Stimulated activated CD4-positive, alpha-beta T cell treated with anti-CD3 and anti-CD28 coated beads, Interleukin-12 subunit alpha, Interleukin-12 subunit beta, amount 100 ng/mL, for 4 hours (primary cell): ENCODE results near the gene ZIC1.

ENCODE experiments used
- DNase-seq: peaks from one replicate; pipeline ENCODE4 v3.0.0-alpha.2; 2020

Gene ZIC1

GRCh38 chr3:147411815-147412241, 2.7 kb downstream of the ZIC1 start:
- no peak for DNase-seq

DNA sequence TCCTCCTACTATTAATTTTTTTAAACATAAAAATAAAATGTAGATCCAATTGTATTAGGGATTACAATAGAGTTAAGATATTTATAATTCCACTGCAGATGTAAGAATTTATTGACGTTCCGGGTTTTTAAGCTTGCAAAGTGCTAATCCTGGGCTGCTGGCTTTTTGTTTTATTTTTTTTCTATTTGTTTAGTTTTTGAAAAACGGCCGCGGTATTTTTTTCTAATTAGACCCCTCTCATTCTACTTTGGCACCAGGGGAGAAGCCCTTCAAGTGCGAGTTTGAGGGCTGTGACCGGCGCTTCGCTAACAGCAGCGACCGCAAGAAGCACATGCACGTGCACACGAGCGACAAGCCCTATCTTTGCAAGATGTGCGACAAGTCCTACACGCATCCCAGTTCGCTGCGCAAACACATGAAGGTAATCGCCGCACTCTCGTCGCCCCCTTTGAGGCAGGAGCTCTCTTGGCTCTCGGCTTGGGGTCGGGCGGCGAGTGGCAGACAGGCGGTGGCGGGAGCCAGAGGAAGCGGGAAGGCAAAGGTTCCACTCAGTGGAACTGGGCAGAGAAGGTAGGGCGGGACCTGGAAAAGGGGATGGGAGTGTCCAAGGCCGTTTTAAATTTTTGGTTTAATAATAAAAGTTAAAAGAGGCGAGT, 3.2 kb downstream of the ZIC1 start:
- no peak for DNase-seq

DNA sequence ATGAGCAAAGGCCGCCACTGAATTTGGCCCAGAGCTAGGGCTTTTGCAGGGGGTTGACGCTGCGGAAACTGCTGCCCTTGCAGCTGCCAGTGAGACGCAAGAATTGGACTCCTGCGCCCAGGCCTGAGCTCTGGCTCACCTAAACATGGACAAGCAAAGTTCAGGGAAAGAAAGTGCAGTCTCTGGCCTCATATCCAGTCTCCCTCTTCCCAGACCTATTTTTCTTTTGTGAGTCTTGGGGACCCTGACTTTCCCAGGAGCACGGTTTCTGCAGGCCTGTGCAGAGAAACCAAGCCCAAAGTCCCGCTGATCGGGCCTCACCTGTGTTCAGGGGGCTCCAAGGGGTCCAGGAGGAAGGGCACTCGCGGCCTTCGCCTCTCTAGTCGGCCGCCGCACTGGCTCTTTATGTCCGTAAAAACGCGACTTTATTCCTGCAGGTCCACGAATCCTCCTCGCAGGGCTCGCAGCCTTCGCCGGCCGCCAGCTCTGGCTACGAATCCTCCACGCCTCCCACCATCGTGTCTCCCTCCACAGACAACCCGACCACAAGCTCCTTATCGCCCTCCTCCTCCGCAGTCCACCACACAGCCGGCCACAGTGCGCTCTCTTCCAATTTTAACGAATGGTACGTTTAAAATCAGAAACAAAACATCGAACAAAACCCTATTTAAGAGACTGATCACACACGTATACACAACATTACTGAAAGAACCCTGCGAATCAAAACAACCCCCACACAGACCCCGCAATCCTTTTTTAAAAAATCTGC, 3.9 kb downstream of the ZIC1 start:
- DNase-seq: no peak

DNA sequence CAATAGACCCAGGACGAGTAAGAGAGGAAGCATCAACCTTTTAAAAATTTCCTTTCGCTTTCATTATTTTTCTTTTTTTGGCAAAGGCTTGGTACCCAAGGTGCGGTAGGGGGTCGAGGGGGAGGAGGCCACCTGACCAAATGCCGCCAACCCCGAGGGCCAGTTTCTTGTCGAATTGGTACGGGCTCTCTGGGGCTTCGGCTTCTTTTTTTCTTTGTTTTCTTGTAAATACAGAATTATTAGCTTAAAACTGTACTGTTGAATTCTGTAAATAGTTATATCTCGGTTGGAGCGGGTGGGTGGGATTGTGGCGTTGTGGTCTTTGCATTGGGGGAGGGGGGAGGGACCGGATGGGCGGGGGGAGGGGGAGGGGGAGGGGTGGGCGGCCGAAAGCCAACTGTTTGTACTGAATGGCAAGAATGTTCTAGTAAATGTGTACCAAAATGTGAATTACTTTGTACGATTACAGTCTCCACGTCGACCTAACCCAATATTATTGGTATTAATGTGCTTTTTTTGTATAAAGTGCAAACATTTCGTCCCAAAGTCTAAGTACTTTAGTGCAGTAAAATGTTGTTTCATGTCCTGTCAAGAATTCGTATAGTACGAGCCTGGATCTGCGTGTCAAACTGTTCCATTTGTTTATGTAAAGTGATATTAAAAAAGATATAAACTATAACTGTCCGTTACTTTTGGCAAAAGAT, 4.7 kb downstream of the ZIC1 start:
- DNase-seq: no peak

DNA sequence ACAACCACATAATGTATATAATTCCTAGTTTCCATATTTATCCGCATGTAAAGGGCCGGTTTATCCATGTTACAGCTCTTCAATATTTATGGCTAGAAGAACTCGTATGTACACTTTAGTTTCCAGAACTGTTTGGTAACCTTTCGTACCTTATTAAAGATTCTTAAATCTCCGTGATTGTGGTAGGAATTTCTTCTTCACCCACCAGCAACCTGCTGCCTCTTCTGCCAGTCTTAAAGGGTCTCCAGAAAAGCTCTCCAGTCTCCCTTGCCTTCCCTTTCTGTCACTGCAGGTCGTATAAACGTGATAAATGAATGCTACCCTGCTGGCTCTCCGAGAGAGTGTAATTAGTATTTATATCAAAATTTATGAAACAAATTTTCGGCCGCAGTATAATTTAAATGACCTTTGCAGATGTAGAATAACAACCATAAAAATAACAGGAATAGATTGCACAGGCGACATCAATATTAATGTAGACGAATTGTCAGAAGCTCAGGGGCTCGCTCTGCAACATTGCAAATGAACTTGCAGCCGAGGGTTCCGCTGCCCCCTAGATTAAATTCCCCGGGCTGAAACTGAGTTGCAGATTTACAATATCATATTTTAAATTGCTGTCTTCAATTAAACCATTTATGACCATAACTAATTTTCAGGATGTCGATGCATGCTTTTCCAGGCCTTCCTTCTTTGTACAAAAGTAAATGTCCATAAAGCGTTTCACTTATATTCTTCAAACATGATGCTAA, 5.4 kb downstream of the ZIC1 start:
- no peak for DNase-seq

DNA sequence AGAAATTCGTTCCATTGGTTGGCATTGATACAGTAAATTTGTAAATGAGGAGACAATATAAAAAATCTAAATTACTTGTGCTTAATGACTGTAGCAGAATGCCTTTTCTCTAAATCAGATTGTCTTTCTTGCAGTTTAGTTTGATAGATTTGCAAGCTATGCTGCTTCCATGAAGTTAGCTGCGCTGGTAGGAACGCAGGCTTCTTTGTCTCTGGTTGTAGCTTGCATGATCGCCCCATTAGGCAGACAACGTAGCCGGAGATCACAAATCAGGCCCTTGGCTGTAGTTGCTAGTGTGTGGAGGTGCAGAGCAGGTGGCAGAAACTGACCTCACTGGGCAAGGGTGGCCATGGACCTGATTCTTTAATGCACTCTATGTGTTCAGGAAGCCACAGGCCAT, 6.1 kb downstream of the ZIC1 start:
- no peak for DNase-seq

GRCh38 chr3:147415874-147416273, 6.7 kb downstream of the ZIC1 start:
- DNase-seq: no peak

- DNase-seq: no peak
Observed at GRCh38 chr3:147416931-147417330, 7.8 kb downstream of the ZIC1 start.

DNA sequence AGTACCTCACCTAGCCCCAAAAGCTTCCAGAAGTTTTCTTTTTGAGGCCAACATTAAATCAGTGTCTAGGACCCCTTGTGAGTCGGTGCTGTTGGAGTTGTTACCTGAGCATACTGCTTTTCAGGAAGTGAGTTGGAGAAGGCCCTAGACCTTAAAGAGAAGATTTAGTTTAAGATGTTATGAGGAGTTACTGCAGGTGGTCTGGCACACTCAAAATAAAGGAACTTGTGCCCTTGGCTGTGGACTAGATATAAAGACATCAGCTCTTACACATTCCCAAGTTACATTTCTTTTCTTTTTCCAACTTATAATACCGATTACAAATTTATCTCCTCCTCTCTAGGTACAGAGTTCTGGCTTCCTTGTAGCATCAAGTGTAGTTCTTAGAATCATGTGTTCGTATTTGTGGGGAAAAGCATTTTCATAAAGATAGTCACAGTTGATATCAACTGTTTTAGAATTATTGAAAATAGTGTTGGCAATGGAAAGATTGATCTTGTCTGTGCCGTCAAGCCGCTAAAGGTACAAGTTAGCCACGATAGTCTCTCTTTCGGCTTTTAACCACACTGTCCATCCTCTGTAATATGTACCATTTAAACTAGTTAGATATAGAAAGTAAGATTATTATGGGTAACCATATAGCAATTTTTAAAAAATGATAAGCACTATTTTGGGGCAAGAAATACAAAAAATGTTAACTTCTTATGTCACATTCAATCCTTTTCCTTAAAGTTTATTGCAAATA, 8.6 kb downstream of the ZIC1 start:
- no peak for DNase-seq

DNA sequence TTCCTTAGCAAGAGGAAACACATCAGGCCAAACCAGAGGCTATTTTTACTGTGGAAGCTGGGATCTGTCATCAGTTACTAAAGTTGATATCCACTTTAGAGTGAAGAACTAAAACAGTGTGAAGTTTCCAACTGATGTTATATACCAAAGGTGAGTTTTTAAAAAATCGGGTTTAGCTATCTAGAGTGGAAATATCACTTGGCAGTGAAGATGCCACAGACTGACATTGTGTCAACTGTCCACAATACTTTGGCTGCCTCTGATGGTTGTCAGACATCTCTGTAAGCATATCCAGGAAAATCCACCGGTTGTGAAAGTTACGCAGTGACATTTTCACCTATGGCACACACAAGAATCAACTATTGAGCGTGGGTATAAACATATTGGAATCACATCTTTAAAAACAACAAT, 9.2 kb downstream of the ZIC1 start:
- no peak for DNase-seq

DNA sequence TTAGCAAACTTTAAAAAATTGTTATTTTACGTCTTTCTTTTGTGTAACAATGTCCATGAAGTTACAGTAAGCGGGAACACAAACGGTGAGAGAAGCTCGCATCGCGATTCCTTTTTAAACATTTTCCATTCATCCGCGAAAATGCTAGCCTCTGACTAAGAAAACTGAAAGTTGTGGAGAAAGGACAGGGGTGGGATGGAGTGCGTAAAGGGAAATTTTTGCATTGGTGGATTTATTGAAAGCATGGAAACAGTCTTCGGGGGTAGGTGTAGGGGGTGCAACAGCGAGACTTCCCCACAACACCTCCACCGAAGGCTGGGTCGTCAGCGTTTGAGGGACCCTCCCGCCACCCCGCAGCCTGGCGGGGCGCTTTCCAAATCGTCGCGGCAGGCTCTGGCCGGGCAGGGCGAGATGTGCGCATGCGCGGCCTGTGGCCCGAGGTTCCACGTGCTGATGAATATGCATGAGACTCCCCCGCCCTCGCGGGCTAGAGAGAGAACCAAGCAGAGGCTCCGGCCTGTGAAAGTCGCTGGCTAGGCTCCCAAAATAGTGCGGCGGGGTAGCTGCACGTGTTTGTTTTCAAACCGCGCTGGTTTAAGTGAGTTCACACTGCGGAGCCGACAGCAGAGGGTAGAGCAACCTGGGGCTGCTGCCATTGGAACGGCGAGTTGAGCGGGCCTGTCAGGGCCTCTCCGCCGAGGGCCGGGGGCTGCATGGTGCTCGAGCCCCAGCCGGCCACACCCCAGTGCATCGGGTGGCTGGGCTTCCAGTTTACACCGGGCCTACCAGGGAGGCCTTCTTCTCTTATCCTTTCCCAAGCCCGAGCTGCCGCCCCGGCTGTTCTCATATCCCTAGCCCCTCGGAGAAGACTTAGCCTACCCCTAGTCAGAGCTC, 9.9 kb downstream of the ZIC1 start:
- DNase-seq: no peak

DNA sequence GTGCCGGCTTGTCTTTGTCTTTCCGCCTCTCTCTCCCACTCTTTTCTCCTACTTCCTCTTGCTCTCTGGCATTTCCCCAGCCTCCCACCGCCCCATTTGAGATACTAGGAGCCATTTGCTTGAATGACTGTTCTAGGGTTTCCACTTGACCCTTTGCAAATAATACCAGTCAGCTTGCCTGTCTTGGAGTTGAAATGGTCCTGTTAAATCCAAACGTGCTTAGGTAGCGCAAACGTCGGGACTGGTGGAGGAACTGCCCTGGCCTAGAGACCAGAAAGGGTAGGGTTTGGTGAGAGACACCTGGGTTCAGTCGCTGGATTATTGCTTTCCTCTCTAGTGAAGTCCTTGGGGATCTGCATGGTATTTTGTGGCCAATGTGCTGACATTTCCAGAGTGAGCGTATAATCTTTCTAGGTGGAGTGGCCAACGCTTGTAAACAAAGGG, 10.6 kb downstream of the ZIC1 start:
- DNase-seq: no peak

DNA sequence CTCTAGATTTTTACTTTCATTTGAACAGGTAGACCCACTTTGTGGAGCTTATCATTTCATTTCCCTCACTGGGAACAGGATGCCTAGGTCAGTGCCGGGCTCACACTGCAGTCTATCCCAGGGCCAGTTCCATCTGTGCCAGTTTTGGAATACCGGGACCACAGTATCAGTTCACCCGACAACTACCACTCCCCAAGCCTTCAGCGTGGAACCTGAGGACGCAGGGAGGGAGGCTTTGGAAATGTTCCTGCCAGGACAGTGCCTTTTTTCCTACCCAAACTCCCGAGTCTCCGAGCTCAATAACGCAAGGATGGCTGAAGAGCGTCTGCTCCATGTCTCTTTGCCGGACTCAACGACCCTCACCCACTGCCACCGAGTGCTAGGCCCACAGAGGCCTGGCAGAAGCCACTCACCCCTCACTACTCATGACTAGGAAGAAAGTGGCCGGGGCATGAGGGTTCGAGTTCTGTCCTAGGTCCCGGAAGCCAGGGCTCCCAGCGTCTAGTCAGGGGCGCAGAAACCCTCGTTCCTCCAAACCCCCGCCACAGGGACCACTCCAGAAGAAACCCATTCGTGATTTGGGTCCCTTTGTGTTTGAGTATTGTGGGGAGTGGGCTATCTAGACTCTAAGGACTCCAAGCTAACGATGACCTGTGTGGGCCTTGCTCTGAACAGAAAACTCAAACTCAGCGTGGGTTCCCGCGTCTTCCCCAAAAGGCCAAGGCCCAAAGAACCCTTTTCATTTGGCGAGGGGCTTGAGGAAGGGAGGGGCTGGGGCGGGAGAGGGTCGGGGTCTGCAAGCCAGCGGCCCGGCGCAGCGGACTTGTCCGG, 11.4 kb downstream of the ZIC1 start:
- DNase-seq: no peak

- DNase-seq: no peak
Observed at GRCh38 chr3:147421184-147421912, 12.2 kb downstream of the ZIC1 start.

DNA sequence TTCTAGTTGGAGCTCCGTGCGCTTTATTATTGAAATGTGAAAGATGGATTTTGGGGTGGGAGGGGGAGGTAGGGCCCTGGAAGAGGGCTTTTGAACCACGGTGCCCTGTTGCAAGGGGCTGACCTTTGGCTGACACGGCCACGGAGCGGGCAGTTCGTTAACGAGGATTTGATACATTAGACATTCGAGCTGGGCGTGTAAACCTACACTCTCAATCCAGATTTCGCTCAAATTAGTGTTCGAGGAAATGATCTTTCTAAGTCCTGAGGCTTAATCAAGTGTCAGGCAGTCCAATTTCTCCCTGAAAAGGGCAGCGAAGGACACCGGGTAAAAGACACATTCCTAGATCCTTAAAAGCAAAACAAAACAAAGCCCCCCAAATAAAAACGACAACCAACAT, 13.0 kb downstream of the ZIC1 start:
- DNase-seq: no peak

- no peak for DNase-seq
Observed at GRCh38 chr3:147422601-147423536, 13.7 kb downstream of the ZIC1 start.

- no peak for DNase-seq
Observed at GRCh38 chr3:147423537-147423797, 14.3 kb downstream of the ZIC1 start.

GRCh38 chr3:147423798-147424580, 14.8 kb downstream of the ZIC1 start:
- no peak for DNase-seq
